NOMO-1 treated with dmso at 0.1 percent for 144 hours (cell line): ENCODE data around the gene FAM184A.

Experiments
- DNase-seq: peaks from one replicate; lab custom pipeline; 2025; ENCODE audit not compliant: unreplicated experiment; lab: John Stamatoyannopoulos, UW

The FAM184A gene

DNA sequence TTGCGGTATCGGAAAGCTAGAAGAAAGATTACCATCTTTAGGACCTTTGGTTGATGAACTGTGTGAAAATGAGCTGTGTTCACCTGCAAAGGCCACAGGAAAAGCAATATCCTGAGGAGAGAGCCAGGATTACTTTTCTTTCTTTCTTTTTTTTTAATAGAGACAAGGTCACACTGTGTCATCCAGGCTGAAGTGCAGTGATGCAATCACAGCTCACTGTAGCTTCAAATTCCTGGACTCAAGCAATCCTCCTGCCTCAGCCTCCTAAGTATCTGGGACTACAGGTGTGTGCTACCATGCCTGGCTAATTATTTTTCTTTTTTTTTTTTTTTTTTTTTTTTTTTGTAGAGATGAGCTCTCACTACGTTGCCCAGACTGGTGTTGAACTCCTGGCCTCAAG is 17.2 kb downstream of the FAM184A start:
- DNase-seq = no peak

DNA sequence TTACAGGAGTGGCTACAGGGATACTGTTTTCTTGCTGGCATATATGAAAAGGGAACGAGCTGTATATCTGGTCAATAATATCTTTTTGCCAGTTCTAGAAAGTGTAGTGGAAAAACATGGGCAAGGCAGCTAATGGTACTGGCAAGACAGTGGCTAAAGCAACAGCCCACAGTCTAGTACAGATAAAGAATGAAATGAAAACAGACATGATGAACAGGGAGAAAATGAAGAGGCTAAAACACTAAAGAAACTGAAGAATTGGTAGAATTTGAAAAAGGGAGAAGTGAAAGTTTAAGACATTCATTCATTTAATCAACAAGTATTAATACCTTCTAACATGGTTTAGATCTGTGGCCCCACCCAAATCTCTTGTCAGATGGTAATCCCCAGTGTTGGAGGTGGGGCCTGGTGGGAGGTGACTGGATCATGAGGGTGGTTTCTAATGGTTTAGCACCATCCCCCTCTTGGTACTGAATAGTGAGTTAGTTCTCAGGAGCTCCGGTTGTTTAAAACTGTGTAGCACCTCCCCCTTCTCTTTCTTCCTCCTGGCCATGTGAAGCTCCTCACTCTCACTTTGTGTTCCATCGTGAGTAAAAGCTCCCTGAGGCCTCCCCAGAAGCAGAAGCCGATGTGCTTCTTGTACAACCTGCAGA is 18.1 kb downstream of the FAM184A start:
- DNase-seq = no peak

- DNase-seq = no peak
These were observed 23.4 kb downstream of the FAM184A start for GRCh38 chr6:119055069-119055468.

DNA sequence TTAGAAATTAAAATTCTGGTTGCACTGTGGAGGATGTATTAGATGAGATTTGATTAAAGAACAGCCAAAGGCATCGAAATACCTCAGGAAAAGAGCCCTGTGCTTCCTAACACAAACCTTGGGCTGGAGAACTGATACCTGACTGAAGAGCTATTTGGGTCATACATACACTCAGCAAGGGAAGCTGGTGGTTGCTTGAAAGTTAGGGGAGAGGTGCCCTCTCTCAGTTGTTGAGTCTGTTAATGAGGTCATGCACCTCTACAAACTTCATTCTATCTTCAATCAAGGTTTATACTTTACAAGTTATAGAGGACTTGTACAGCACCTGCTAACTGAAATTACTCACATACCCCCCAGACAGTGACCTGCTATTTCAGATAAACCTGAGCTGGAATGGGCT is 25.5 kb downstream of the FAM184A start:
- DNase-seq = no peak

DNA sequence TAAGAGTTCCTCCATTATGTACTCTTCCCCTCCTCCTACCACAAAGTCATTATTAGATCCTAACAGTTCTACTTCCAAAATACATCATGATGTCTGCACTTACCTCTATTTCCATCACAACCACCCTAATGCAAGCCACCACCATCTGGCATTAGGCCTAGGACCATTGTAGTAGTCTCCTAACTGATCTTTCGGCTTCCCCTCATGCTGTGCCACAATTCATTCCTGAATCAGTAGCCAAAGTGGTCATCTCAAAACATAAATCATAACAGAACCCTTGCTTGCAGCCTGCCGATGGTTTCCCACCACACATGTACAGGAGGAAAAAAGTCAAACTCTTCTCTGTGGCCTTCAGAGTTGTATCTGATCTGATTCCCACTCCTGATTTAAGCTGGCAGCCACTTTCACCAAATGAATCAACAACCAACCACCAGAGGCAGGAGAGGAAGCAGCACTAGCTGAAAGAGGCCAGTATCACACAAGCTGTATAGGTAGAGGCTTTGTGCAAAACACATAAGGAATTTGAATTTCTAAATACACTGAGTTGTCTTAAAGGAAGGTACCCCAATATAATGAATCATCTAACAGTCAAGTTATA is 26.1 kb downstream of the FAM184A start:
- no peak for DNase-seq

- DNase-seq = no peak
These were observed 34.2 kb downstream of the FAM184A start for GRCh38 chr6:119044255-119044654.

- DNase-seq = no peak
These were observed 34.7 kb downstream of the FAM184A start for GRCh38 chr6:119043783-119044182.

GRCh38 chr6:119043265-119043664 is 35.2 kb downstream of the FAM184A start:
- no peak for DNase-seq

DNA sequence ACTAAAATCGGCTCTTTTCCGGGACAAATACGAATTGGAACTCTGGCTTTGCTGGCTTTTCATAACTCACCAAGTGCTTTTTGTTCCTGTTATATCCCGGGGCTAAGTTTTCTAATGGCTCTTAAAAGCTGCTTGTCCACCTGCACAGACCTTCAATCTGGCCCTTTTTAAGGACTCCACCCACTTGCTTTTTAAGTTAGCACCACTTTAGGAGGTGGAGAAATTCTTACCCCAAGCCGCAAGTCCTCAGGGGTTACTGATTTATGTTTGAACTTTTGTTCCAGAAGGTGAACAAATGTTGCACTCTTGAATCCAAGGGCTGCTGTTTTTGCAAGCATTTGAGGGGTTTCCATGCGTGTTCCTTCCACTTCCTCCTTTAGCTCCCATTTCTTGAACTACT is 37.8 kb downstream of the FAM184A start:
- no peak for DNase-seq

DNA sequence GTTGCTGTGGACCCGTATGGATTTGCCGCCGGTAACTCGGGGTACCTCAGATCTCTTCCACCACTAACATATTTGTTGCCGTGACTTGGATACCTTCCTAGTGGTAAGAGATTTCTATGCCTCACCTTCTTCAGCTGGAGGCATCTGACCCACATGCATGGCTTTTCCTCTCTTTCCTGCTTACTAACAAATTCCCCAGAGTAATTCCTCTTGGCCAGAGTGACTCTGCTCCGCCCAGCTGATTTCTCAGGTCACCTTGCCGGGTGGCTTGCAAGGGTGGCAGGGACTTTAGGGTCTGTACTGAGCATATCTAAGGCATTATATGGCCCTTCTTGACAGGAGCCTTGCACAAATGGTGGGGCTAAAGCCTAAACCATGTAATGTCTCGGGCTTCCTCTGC is 38.2 kb downstream of the FAM184A start:
- DNase-seq = no peak

- DNase-seq = no peak
These were observed 40.4 kb downstream of the FAM184A start for GRCh38 chr6:119037941-119038623.

DNA sequence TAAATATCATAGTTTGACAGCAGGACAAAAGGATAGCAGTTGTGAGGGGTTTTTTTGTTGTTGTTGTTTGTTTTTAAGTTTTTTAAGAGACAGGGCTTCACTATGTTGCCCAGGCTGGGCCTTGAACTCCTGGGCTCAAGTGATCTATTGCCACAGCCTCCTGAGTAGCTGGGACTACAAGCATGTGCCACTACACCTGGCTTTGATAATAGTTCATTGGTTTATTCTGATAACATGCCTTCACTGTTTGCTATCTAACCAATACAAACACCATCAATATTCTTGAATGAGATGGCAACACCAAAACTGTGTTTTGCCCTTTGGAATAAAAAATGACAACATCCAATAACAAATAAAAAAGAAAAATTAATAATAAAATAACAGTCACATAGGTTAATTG is 41.2 kb downstream of the FAM184A start:
- DNase-seq = no peak

- DNase-seq = no peak
These were observed 42.4 kb downstream of the FAM184A start for GRCh38 chr6:119036081-119036480.

DNA sequence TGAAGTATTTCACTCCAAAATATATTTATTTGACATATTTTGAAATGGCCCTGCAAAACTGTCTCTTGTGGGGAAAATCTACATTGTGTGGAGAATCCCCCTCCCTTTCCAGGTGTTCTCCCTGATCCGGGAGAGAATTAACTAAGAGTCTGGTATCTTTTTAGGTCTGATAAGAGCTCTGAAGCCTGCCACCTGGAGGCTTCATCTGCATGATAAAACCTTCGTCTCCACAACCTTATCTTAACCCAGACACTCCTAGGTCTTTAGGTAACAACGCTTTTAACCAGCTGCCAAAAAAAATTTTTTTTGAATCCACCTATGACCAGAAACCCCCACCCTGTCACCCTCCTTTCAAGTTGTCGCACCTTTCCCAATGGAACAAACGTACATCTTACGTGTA is 43.0 kb downstream of the FAM184A start:
- no peak for DNase-seq

GRCh38 chr6:119034827-119035458 is 43.5 kb downstream of the FAM184A start:
- no peak for DNase-seq

DNA sequence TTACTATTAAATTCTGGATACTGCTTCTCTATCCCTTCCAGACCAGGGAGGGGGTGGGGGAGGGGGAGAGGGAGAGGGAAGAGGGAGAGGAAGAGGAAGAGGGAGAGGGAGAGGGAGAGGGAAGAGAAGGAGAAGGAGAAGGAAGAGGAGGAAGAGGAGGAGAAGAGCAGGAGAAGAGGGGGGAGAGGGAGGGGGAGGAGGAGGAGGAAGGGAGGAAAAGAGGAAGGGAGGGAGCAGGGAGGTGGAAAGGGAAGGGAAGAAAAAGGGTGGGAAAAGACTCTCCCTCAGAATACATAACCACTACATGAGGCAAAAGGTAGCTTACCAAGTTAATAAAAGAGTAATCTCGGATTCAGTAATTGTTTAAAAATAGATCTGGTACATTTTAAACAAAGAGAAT is 46.0 kb downstream of the FAM184A start:
- DNase-seq = no peak

- DNase-seq = no peak
These were observed 47.7 kb downstream of the FAM184A start for GRCh38 chr6:119030759-119031158.

DNA sequence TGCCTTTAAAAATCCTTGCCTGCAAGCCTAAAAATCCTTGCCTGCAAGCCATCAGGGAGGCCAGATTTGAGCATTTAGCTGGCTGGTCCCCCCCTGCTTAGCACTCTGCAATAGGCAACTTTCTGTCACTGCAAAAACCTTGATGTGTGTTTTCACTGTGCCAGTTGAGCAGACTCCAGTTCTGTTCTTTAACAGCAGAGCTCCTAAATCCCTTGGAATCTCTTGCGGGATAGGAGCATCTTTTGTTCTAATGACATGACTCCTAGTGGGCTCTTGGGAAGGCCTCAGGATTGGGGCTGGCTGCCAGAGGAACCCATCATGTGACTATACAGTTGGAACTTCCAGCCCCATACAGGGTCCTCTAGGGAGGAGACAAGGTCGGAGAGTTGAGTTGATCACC is 50.4 kb downstream of the FAM184A start:
- DNase-seq = no peak

DNA sequence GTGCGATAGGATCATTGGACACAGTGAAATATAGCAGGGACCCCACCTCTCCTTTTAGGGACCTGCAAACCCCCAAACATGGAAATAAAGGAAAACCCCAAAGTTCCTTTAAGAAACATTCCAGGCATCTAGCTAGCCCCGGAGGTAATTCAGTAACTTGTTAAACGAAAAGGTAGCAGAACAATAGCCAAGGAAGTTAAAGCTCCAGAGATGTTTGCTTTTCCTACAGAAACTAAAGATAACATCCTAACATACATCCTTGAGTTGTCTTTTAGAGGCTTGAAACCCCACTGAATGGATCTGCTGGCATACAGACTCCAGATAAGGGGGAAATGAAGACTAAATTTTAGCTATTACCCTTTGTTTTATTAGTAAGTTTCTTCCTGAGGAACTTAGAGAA is 51.0 kb downstream of the FAM184A start:
- DNase-seq = no peak

- no peak for DNase-seq
These were observed 51.6 kb downstream of the FAM184A start for GRCh38 chr6:119026822-119027221.

- no peak for DNase-seq
These were observed 52.7 kb downstream of the FAM184A start for GRCh38 chr6:119025793-119026192.

DNA sequence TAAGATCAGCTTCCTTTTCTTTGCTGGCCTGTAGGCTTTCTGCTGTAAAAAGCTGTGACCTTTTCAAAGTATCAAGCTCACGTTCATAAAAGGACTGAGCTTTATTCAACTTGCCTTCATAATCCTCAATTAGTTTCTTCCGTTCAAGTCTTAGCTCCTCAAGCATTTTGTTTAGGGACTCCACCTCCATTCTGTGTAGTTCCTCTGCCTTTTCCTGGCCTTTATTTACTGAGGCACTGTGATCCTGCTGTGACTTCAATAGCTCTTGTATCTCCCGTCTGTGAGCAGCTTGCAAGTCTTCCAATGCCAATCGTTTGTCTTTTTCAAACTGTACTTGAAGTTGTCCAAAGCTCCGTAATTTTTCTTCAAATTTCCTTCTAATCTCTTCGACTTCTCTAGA is 54.4 kb downstream of the FAM184A start:
- DNase-seq = no peak
